Hematopoietic multipotent progenitor cell treated with erythropoietin and hydrocortisone succinate and interleukin-3 and kit ligand, for 17 days (in vitro differentiated cells): Measurements from ENCODE around the gene CD300LB.
"Not testable (repeated sequence)": the region's sequence is repeated elsewhere in the genome, so short reads cannot be mapped to it uniquely, and the experiment has no call there.

Experiments
- DNase-seq: peaks from one replicate; pipeline ENCODE4 v3.0.0-alpha.2; 2015; ENCODE audit warnings: low spot score

The CD300LB gene

DNA sequence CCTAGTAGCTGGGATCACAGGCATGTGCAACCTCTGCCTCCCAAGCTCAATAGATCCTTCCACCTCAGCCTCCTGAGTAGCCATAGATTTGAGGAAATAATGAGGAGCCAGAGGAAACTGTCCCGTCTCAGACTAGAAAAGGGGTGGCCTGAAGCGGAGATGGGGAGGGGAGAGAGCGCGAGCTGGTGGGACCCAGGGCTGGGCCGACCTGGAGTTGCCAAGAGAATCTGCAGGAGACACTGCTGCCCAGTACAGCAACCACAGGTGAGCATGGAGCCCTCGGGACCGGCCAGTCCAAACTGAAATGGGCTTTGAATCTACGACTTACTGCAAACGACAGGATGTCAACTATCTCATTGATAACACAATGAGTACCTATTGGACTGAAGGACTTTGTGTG, 40.6 kb downstream of the CD300LB start:
- no peak for DNase-seq

DNA sequence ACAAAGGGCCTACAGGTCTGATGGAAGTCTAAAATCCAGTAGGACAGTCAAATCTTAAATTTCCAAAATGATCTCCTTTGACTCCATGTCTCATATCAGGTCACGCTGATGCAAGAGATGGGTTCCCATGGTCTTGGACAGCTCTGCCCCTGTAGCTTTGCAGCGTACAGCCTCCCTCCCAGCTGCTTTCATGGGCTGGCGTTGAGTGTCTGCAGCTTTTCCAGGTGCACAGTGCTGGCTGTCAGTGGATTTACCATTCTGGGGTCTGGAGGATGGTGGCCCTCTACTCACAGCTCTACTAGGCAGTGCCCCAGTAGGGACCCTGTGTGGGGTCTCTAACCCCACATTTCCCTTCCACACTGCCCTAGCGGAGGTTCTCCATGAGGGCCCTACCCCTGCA, 43.0 kb downstream of the CD300LB start:
- DNase-seq: not testable (repeated sequence)

DNA sequence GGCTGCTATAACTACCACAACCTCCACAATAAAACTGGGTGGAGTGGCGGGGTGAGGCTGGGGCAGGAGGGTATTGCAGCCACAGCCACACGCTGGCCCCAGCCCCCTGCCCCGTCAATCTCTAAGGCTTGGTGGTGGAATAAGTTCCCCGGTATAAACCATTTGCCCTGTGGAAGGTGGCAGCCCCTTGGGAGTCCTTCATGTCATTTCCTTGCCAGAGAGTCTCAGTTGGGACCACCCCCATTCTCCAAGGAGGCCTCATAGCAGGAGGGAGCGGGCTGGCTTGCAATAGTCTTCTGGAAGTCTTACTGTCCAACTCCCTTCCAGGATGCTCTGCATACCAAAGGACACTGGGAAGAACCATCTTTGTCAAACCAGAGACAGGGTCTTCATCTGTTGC, 45.4 kb downstream of the CD300LB start:
- no peak for DNase-seq

DNA sequence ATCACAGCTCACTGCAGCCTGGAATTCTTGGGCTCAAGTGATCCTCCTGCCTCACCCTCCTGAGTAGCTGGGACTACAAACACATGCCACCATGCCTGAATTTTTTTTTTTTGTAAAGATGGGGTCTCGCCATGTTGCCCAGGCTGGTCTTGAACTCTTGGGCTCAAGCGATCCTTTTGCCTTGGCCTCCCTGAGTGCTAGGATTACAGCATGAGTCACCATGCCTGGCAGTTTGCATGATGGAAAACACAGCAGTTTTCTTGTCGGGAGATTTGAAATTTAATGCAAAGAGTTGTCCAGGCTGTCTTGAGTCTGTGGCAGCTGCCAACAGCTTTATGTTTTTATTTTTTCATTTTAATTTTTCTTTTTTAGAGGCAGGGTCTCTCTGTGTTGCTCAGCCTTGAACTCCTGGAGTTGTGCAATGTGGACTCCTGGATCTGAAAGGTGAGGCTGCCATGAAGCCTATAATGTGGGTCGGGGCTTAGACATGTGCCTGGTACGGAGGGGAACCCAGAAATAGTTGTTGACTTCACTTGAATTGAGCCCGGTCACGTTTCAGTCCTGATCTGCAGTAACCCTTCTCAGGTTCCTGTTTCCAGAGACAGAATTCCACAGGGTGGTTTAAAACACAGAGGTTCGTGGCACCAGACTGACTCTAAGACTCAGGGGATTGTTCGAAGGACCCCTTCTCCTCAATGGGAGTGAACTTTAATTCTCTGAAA, 46.1 kb downstream of the CD300LB start:
- no peak for DNase-seq

DNA sequence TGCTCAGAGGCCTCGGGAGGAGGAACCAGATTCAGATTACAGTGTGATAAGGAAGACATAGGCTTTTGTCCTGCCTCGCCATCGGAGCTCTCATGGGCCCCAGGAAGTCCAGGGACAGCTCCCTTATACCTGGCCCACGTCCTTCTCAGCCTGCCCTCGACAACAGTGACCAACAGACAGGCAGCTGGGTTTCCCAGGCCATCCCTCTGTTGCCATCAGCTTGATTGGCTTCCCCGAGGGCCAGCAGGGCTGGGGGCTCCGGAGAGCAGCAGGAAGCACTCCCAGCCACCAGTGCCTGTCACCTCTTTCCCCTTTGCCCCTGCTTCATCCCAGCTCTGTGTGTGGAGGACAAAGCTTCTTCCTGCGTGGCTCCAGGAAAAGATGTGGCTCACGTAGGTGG, 47.2 kb downstream of the CD300LB start:
- DNase-seq: no peak

DNA sequence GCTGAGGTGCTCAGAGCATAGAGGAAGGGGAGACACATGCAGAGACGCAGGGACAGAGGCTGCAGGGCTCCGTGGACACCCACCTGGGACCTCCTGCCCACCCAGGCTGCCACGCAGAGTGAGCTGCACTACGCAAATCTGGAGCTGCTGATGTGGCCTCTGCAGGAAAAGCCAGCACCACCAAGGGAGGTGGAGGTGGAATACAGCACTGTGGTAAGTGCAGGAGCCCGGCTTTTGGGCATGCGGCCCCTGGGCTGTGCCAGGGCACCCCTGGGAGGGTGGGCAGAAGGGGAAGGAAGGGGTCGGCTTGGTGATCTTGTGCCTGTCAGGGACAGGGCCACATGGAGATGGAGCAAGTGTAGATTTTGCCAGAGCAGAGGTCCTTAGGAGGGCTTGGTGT, 49.7 kb downstream of the CD300LB start:
- no peak for DNase-seq

DNA sequence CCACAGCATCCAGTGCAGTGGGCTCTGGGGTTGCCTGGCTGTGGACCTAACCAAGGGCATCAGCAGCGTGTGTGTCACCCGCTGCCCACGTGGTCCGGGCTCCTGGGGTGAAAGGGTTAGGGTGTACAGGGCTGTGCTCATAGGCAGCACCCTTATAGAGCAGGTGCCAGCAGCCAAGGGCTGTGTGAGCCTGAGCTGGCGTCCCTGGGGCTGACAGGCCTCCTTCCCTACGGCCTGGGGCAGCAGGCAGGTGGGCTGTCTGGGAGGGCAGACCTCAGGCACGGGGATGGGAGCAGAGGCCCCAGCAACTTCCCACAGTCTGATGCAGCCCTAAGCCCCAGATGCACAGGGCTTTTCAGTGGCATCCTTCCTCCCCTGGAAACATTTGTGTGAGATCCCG, 51.0 kb downstream of the CD300LB start:
- DNase-seq: no peak

DNA sequence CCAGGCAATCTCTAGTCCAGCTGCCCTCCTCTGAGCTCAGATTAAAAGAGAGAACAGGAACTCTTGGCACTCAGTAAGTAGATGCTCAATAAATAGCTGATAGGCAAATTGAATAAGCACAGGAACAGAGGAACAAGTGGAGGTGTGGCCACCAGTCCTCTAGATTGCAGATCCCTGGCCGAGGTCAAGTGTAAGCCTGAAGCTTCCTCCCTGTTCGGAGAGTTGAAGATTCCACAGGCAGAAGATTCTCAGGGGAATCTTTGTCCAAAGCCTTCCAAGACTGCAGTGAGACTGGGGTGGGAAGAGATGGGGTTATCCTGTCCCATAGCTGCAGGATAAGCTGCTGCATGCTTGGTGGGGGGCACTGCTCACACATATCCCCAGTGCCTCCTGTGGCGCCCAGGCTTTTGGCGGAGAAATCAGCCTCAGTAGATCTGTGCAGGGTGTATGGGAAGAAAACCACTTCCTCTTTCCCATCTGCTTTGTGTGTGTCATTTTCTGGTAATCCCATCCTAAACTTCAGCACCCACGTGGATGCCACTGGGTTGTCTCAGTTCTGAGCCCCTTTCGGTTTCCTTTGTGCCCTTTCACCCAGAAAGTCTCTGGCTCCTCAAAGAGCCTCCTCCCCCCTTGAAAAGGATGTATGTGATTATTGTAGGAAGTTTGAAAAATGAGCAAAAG, 52.7 kb downstream of the CD300LB start:
- DNase-seq: no peak

DNA sequence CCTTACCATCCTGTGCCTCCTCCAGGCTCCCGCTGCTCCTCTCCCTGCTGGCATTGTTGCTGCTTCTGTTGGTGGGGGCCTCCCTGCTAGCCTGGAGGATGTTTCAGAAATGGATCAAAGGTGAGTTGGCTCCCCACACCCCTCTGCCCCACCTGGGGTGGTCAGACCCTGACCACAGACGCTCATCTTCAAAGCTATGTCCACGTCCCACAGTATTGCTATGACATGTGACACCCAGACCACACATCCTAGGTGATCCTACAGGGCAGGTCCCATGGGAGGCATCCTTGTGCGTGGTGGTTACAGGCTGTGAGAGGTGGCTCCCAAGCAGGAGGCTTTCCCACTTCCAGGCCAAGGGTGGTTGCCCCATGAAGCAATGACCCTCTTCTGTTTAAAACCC, 53.9 kb downstream of the CD300LB start:
- DNase-seq: no peak

DNA sequence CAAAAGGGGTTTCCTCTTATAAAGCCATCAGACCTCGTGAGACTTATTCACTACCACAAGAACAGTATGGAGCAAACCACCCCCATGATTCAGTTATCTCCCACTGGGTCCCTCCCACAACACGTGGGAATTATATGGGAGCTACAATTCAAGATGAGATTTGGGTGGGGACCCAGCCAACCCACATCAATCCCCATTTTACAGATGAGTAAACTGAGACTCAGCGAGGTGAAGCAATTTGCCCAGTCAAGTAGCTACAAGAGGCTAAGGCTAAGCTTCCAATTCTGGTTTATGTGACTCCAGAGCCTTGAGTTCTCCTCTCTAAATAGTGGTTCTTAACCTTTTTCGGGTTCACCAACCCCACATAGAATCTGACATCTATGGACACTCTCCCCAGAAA, 56.1 kb downstream of the CD300LB start:
- DNase-seq: no peak

DNA sequence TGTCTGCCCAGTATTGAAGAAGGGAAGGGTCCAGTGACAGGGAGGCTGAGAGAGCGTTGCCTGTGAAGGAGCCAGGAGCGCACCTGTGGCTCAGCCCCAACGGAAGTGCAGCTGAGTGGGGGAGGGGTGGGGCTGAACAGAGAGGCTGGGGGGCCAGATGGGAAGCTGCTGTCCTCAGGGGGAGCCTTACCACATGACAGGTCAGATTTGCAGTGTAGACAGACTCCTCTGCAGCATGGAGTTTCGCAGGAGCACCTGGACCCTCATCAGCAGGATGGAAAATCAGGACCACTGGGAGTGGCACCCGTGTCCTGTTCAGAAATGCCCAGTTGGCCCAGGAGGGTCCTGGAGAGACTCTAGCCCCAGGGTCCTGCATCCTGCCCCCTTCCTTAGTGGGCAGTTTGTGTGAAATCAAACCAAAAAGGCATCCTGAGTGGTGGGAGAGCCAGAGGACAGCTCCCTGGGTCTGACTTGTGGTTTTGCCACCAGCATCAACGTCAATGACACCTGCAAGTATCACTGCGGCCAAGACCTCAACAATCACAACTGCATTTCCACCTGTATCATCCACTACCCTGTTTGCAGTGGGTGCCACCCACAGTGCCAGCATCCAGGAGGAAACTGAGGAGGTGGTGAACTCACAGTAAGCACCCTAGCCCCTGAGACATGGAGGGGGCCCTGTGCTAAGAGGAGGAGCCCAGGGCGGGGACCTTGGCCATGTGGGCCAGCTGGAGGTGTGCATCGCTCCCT, 57.1 kb downstream of the CD300LB start:
- no peak for DNase-seq

DNA sequence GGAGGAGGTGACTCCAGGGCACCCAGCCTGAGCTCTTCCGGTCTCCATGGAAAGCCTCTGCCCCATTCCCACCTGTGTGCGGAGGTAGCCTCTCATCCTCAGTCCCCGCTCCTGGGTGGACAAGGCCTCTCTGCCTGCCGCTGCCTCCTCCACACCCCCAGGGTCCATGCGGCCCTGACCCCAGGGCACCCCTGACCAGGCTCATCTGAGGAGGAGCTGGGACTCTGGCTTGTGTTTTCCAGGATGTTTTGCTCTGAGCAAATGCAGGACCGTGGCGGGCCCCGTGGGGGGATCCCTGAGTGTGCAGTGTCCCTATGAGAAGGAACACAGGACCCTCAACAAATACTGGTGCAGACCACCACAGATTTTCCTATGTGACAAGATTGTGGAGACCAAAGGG, 58.0 kb downstream of the CD300LB start:
- DNase-seq: no peak

DNA sequence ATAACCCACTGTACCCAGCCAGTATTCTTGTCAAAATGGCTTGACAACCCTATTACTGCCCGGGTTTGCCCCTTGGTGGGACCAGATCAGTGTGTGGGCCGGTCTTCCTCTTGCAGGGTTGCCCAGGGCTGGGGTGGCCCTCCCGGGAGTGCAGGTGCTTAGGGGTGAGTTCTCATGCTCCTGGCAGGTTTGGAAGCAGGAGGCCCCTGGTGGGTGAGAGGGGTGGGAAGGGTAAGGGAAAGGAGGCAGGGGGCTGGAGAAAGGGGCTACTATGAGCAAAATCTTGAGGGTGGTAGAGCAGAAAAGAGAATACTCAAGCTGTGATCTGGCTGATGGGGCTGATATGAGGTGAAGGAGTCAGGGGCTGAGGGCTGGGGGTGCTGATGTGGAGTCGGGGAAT, 58.4 kb downstream of the CD300LB start:
- no peak for DNase-seq

DNA sequence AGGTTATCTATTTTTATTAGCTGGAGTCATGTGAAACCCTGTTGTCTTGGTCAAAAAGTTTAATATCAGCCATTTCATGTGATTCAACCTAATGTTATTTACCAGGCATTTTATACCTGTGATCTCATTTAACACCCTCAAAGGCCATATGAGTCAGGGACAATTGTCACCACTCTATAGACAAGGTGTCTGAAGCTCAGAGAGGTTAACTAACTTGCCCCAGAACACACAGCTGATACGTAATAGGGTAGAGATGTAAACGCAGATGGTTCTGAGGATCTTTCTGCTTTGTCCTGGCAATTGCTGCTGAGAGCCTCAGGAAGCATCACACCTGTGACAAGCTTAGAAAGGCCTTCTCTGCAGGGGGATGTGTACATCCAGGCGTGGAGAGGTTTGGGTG, 59.9 kb downstream of the CD300LB start:
- no peak for DNase-seq
